AG04450 (cell line): Measurements from ENCODE around the gene TBCD. TPM values are rescaled to one million over a fixed set of nuclear protein-coding genes. Genes with fewer than 3 reads are reported as not detected.
"Not testable (repeated sequence)": the region's sequence is repeated elsewhere in the genome, so short reads cannot be mapped to it uniquely, and the experiment has no call there.

ENCODE experiments used
- CTCF ChIA-PET: fragments of 300-600, 350-600 bp; formaldehyde crosslinking; extraction: SDS; loops from one replicate; lab custom pipeline; 2022; ENCODE audit warnings: antibody characterized with exemption, inconsistent platforms; lab: Charles Lee
- POLR2A ChIA-PET: fragments of 350-600 bp; formaldehyde crosslinking; extraction: SDS; loops from one replicate; lab custom pipeline; 2021; ENCODE audit warnings: antibody characterized with exemption, inconsistent platforms; lab: Yijun Ruan, JAX
- DNase-seq: peaks from one replicate; pipeline ENCODE4 v3.0.0-alpha.2; 2011; ENCODE audit warnings: low read depth, low spot score
- H3K27ac ChIP-seq: one replicate; pipeline ENCODE4 v1.5.1; 2012; ENCODE audit warnings: low read depth, low read length, control low read depth
- H3K27me3 ChIP-seq: one replicate; pipeline ENCODE4 v1.6.0; 2012; ENCODE audit warnings: low read length; ENCODE audit not compliant: control insufficient read depth, insufficient read depth
- H3K4me3 ChIP-seq: 2 replicates; pipeline ENCODE4 v1.5.1; 2011; ENCODE audit warnings: mild to moderate bottlenecking, low read depth, low read length, control low read depth
- H3K9me3 ChIP-seq: 2 replicates; pipeline ENCODE4 v1.5.1; 2012; ENCODE audit warnings: low read length; ENCODE audit not compliant: control insufficient read depth, insufficient read depth
- CTCF ChIP-seq: IDR thresholded peaks from 2 replicates; pipeline ENCODE4 v1.5.1; 2011; ENCODE audit warnings: low read depth, low read length, control low read depth, inconsistent platforms
- polyA plus RNA-seq: library from polyadenylated mRNA; depleted of rRNA; stranded (reverse); fragments of >200 nt; gene quantifications from 2 replicates; pipeline ENCODE4 v1.2.3, GENCODE V29; 2011; rRNA removed

TBCD gene
- polyA plus RNA-seq, 1 experiment: 28.5 TPM

- Histone ChIP-seq H3K27me3 (no peaks in the 10 kb centered on the region), H3K4me3 (no peak overlapping the region), H3K27ac (no peak overlapping the region), H3K9me3 (peaks cover 2% of the 10 kb centered on the region; the same call in 1 of the 2 replicates)
- DNase-seq: no peak
- CTCF ChIA-PET: no interaction called here
- no peak for TF ChIP-seq CTCF
- POLR2A ChIA-PET: no interaction called here
Measured at GRCh38 chr17:82985973-82986372, 234.1 kb downstream of the TBCD start.

GRCh38 chr17:82989051-82989450 is 237.2 kb downstream of the TBCD start:
- H3K27ac ChIP-seq, POLR2A ChIA-PET, H3K4me3 ChIP-seq, DNase-seq, H3K27me3 ChIP-seq, H3K9me3 ChIP-seq, CTCF ChIA-PET: not testable (repeated sequence)

- no peak for DNase-seq
- CTCF ChIA-PET: no interaction called here
- Histone ChIP-seq H3K4me3 (no peak overlapping the region), H3K27me3 (no peaks in the 10 kb centered on the region), H3K27ac (no peak overlapping the region), H3K9me3 (no peaks in the 10 kb centered on the region; the same call in 1 of the 2 replicates)
- no peak for TF ChIP-seq CTCF
- POLR2A ChIA-PET: no interaction called here
Measured at GRCh38 chr17:82989881-82990280, 238.0 kb downstream of the TBCD start.

GRCh38 chr17:82993005-82993404 is 241.1 kb downstream of the TBCD start:
- CTCF ChIA-PET: no interaction called here
- no peaks in the 10 kb centered on the region for H3K27me3 ChIP-seq
- H3K27ac ChIP-seq: no peak overlapping the region
- TF ChIP-seq CTCF: no peak
- H3K4me3 ChIP-seq: no peak overlapping the region
- no peaks in the 10 kb centered on the region for H3K9me3 ChIP-seq
- DNase-seq: no peak
- POLR2A ChIA-PET: no interaction called here

Other genes starting within 250 kb of the TBCD start
- 21.7 and 24.3 TPM in 2 replicates for gene FOXK2, start 232.3 kb upstream of the TBCD start, polyA plus RNA-seq
- 105 and 108 TPM in 2 replicates for gene WDR45B, start 103.6 kb upstream of the TBCD start, polyA plus RNA-seq
- gene RAB40B, start 53.4 kb upstream of the TBCD start, polyA plus RNA-seq: 5.4 and 7.2 TPM in 2 replicates
- gene FN3KRP, start 35.4 kb upstream of the TBCD start, polyA plus RNA-seq: 15.1 and 16.4 TPM in 2 replicates
- 1.6 TPM in 2 replicates for gene FN3K, start 16.4 kb upstream of the TBCD start, polyA plus RNA-seq
- gene ZNF750, start 88.0 kb downstream of the TBCD start, polyA plus RNA-seq: not detected in 2 replicates